ENCODE results near the gene TARDBP. TPM values are rescaled to one million over a fixed set of nuclear protein-coding genes. Genes with fewer than 3 reads are reported as not detected.
"Not testable (repeated sequence)": the region's sequence is repeated elsewhere in the genome, so short reads cannot be mapped to it uniquely, and the experiment has no call there.

TARDBP gene
- total RNA-seq, 2 experiments from 2014 or later: 202 to 206 TPM

DNA sequence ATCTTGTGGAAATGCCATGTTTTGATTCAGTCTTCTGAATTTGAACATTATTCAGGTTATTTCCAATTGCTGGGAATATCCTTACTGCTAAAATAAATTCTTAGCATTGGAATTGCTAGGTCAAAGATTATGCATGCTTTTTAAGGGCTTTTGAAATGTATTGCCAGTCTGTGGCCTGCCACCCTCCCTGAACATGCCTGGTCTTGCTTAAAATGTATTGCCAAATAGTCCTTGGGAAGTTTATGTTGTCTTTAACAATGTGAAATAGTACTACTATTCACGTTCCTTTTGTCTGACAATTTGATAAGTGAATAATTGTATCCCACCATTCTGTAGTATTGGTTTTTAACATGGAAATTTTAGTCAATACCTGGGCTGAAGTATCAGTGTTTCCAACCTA, 13.6 kb downstream of the TARDBP start:
- Mint-ChIP-seq H3K4me3 (no peak overlapping the region), H3K36me3 (peaks cover 26% of the 10 kb centered on the region), H3K27ac (peak overlapping the region; percentile 42), H3K4me1 (peaks cover 22% of the 10 kb centered on the region), H3K9me3 (no peaks in the 10 kb centered on the region), H3K27me3 (no peaks in the 10 kb centered on the region)
- no peak for DNase-seq

DNA sequence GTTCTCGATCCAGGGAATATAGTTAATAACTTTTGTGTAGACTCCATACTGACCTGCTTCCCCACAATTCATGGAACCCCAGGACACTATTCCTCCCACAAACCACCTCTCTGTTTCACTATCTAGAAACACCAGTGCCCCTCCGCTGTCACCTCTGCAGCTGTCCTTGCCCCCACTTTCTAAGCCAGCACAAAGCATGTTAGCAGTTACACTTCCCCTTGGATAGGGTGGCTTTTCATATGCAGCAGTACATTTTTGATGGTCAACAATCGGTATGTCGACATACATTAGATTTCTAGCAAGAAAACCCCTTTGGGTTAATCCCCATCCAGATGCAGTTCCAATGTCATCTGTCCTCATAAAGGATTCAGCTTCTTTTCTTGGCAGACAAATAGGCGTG, 14.4 kb downstream of the TARDBP start:
- Mint-ChIP-seq H3K9me3 (no peaks in the 10 kb centered on the region), H3K4me1 (peaks cover 21% of the 10 kb centered on the region), H3K36me3 (peaks cover 21% of the 10 kb centered on the region), H3K27me3 (no peaks in the 10 kb centered on the region), H3K27ac (peak overlapping the region; percentile 25), H3K4me3 (no peak overlapping the region)
- DNase-seq: no peak

- no peaks in the 10 kb centered on the region for H3K9me3 Mint-ChIP-seq
Measured at GRCh38 chr1:11027316-11027715, 14.9 kb downstream of the TARDBP start.

GRCh38 chr1:11028018-11028417, 15.6 kb downstream of the TARDBP start:
- H3K9me3 Mint-ChIP-seq: no peaks in the 10 kb centered on the region
- peaks cover 13% of the 10 kb centered on the region for H3K36me3 Mint-ChIP-seq
- H3K27me3 Mint-ChIP-seq: no peaks in the 10 kb centered on the region
- peaks cover 15% of the 10 kb centered on the region for H3K4me1 Mint-ChIP-seq
- no peak overlapping the region for H3K4me3 Mint-ChIP-seq
- H3K27ac Mint-ChIP-seq: peak overlapping the region; percentile 62
- DNase-seq: no peak

More at GRCh38 chr1:11027316-11027715, 14.9 kb downstream of the TARDBP start:
- H3K27me3 Mint-ChIP-seq: no peaks in the 10 kb centered on the region
- peaks cover 17% of the 10 kb centered on the region for H3K36me3 Mint-ChIP-seq
- H3K4me3 Mint-ChIP-seq: no peak overlapping the region
- peaks cover 17% of the 10 kb centered on the region for H3K4me1 Mint-ChIP-seq
- no peak for DNase-seq
- no peak overlapping the region for H3K27ac Mint-ChIP-seq

DNA sequence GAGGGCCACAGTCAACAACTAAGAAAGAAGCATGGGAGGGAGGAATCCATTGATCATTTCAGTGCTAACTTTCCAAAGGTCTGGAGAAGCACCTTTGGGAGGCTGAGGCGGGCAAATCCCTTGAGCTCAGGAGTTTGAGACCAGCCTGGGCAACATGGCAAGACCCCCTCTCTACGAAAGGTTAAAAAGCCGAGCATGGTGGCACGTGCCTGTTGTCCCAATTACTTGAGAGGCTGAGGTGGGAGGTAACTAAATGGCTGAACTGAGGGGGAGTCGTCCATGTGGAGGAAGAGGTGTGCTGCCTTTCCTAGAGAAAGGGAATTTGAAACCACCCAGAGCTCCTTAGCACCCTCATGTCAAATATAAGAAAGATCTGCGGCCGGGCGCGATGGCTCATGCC, 18.4 kb downstream of the TARDBP start:
- H3K4me1 Mint-ChIP-seq: peaks cover 6% of the 10 kb centered on the region
- peaks cover 4% of the 10 kb centered on the region for H3K36me3 Mint-ChIP-seq
- H3K27ac Mint-ChIP-seq: no peak overlapping the region
- H3K4me3 Mint-ChIP-seq: no peak overlapping the region
- DNase-seq: no peak
- H3K9me3 Mint-ChIP-seq: no peaks in the 10 kb centered on the region
- no peaks in the 10 kb centered on the region for H3K27me3 Mint-ChIP-seq

DNA sequence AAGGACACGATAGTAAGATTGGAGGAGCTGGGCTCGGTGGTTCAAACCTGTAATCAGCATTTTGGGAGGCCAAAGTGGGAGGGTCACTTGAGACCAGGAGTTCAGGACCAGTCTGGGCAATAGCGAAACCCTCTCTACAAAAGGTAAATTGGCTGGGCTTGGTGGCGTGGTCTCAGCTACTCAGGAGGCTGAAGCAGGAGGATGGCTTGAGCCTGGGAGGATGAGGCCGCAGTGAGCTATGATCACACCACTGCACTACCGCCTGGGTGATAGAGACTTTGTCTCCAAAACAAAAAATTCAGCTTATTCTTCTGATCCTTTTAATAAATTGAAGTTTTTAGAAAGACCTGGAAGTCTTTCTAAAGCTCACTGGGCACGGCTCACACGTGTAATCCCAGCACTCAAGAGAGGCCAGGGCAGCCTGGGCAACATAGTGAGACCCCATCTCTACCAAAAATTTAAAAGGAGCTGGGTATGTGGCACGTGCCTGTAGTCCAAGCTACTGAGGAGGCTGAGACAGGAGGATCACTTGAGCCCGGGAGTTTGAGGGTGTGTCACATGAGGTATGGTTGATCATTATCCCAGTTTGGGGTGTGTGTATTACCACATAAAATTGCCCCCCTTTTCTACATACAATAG, 19.3 kb downstream of the TARDBP start:
- Mint-ChIP-seq H3K4me3 (no peak overlapping the region), H3K36me3 (no peaks in the 10 kb centered on the region), H3K27ac (no peak overlapping the region), H3K4me1 (peaks cover 2% of the 10 kb centered on the region), H3K9me3 (no peaks in the 10 kb centered on the region), H3K27me3 (no peaks in the 10 kb centered on the region)
- DNase-seq: no peak

GRCh38 chr1:11037019-11037739, 24.7 kb downstream of the TARDBP start:
- H3K4me1 Mint-ChIP-seq, DNase-seq, H3K4me3 Mint-ChIP-seq, H3K36me3 Mint-ChIP-seq, H3K27me3 Mint-ChIP-seq, H3K27ac Mint-ChIP-seq, H3K9me3 Mint-ChIP-seq: not testable (repeated sequence)

GRCh38 chr1:11037740-11038182, 25.3 kb downstream of the TARDBP start:
- Mint-ChIP-seq H3K27ac (no peak overlapping the region), H3K36me3 (no peaks in the 10 kb centered on the region), H3K27me3 (no peaks in the 10 kb centered on the region), H3K4me1 (peaks cover 6% of the 10 kb centered on the region), H3K4me3 (no peak overlapping the region), H3K9me3 (no peaks in the 10 kb centered on the region)
- peak; percentile 84 for DNase-seq

DNA sequence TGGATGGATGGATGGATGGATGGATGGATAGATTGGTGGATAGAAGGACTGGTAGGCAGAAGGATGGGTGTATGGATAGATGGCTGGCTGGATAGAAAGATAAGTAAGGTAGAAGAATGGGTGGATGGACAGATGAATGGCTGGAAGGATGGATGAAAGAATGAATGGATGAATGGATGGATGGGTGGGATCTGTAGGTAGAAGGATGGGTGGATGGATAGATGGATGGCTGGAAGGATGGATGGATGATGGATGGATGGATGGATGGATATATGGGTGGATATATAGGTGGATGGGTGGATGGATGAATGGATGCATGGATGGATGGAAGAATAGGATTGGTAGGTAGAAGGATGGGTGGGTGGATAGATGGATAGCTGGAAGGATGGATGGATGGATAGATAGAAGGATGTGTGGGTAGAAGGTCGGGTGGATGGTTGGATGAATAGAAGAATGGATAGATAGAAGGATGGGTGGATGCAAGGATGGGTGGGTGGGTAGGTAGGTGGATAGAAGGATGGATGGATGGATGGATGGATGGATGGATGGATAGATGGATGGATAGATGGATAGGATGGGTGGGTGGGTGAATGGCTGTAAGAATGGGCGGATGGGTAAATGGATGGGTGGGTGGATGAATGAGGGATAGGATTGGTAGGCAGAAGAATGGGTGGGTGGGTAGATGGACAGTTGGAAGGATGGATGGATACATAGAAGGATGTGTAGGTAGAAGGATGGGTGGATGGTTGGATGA, 27.1 kb downstream of the TARDBP start:
- peaks cover 6% of the 10 kb centered on the region for H3K4me1 Mint-ChIP-seq
- H3K27me3 Mint-ChIP-seq: no peaks in the 10 kb centered on the region
- no peak overlapping the region for H3K27ac Mint-ChIP-seq
- H3K36me3 Mint-ChIP-seq: no peaks in the 10 kb centered on the region
- H3K4me3 Mint-ChIP-seq: no peak overlapping the region
- no peaks in the 10 kb centered on the region for H3K9me3 Mint-ChIP-seq
- no peak for DNase-seq

DNA sequence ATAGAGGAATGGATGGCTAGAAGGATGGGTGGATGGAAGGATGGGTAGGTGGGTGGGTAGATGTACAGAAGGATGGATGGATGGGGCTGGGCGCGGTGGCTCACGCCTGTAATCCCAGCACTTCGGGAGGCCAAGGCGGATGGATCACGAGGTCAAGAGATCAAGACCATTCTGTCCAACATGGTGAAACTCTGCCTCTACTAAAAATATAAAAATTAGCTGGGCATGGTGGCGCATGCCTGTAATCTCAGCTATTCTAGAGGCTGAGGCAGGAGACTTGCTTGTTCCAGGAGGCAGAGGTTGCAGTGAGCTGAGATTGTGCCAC, 27.6 kb downstream of the TARDBP start:
- not testable (repeated sequence) for H3K4me1 Mint-ChIP-seq, H3K4me3 Mint-ChIP-seq

GRCh38 chr1:11041048-11041447, 28.6 kb downstream of the TARDBP start:
- DNase-seq: no peak
- Mint-ChIP-seq H3K36me3 (no peaks in the 10 kb centered on the region), H3K9me3 (no peaks in the 10 kb centered on the region), H3K27me3 (no peaks in the 10 kb centered on the region), H3K4me1 (peaks cover 6% of the 10 kb centered on the region), H3K4me3 (no peak overlapping the region), H3K27ac (no peak overlapping the region)

More for the DNA sequence above, 27.6 kb downstream of the TARDBP start:
- not testable (repeated sequence) for DNase-seq, H3K9me3 Mint-ChIP-seq, H3K36me3 Mint-ChIP-seq, H3K27me3 Mint-ChIP-seq, H3K27ac Mint-ChIP-seq

- no peak overlapping the region for H3K27ac Mint-ChIP-seq
- H3K9me3 Mint-ChIP-seq: no peaks in the 10 kb centered on the region
- no peaks in the 10 kb centered on the region for H3K27me3 Mint-ChIP-seq
- no peak for DNase-seq
- H3K36me3 Mint-ChIP-seq: no peaks in the 10 kb centered on the region
- no peak overlapping the region for H3K4me3 Mint-ChIP-seq
- H3K4me1 Mint-ChIP-seq: peaks cover 6% of the 10 kb centered on the region
Measured at GRCh38 chr1:11042065-11042464, 29.6 kb downstream of the TARDBP start.

GRCh38 chr1:11042995-11043874, 30.8 kb downstream of the TARDBP start:
- Mint-ChIP-seq H3K27ac (no peak overlapping the region), H3K4me3 (no peak overlapping the region), H3K27me3 (no peaks in the 10 kb centered on the region), H3K9me3 (no peaks in the 10 kb centered on the region), H3K36me3 (no peaks in the 10 kb centered on the region), H3K4me1 (no peaks in the 10 kb centered on the region)
- DNase-seq: no peak

GRCh38 chr1:11044086-11044848, 31.8 kb downstream of the TARDBP start:
- H3K36me3 Mint-ChIP-seq: no peaks in the 10 kb centered on the region
- DNase-seq: no peak
- H3K4me3 Mint-ChIP-seq: no peak overlapping the region
- H3K27me3 Mint-ChIP-seq: no peaks in the 10 kb centered on the region
- H3K4me1 Mint-ChIP-seq: no peaks in the 10 kb centered on the region
- H3K27ac Mint-ChIP-seq: no peak overlapping the region
- H3K9me3 Mint-ChIP-seq: no peaks in the 10 kb centered on the region
